Astrocyte (in vitro differentiated cells and primary cell): ENCODE results near the gene CNNM2. TPM values are rescaled to one million over a fixed set of nuclear protein-coding genes. Genes with fewer than 3 reads are reported as not detected.

ENCODE experiments used
- DNase-seq: peaks from one replicate; pipeline ENCODE4 v3.0.0-alpha.2; 2010; ENCODE audit warnings: low read depth
- FAIRE-seq: peaks from 2 replicates; lab custom pipeline; 2011; peaks lifted over from hg19 to GRCh38; lab: Jason Lieb, UNC
- H2AFZ ChIP-seq: 2 replicates; pipeline ENCODE4 v1.6.0; 2012; ENCODE audit warnings: low read depth, low read length, inconsistent platforms
- H3K27ac ChIP-seq: 2 replicates; pipeline ENCODE4 v1.5.1; 2011; ENCODE audit warnings: low read depth, low read length, inconsistent platforms
- H3K27me3 ChIP-seq: 2 replicates; pipeline ENCODE4 v1.6.0; 2011; ENCODE audit warnings: low read length, inconsistent platforms; ENCODE audit not compliant: insufficient read depth
- H3K36me3 ChIP-seq: 2 replicates; pipeline ENCODE4 v1.5.1; 2011; ENCODE audit warnings: low read length, inconsistent platforms; ENCODE audit not compliant: insufficient read depth
- H3K4me1 ChIP-seq: 2 replicates; pipeline ENCODE4 v1.5.1; 2011; ENCODE audit warnings: low read length, inconsistent platforms; ENCODE audit not compliant: insufficient read depth
- H3K4me2 ChIP-seq: 2 replicates; pipeline ENCODE4 v1.6.0; 2012; ENCODE audit warnings: low read length, inconsistent platforms
- H3K4me3 ChIP-seq: 2 replicates; pipeline ENCODE4 v1.5.1; 2011; ENCODE audit warnings: low read depth, mild to moderate bottlenecking, low read length, inconsistent platforms; ENCODE audit not compliant: insufficient read depth
- H3K79me2 ChIP-seq: 2 replicates; pipeline ENCODE4 v1.6.0; 2012; ENCODE audit warnings: mild to moderate bottlenecking, low read length, inconsistent platforms; ENCODE audit not compliant: insufficient read depth
- H3K9ac ChIP-seq: 2 replicates; pipeline ENCODE4 v1.6.0; 2012; ENCODE audit warnings: mild to moderate bottlenecking, low read length, inconsistent platforms
- H3K9me3 ChIP-seq: 2 replicates; pipeline ENCODE4 v1.5.1; 2012; ENCODE audit warnings: low read depth, mild to moderate bottlenecking, low read length, inconsistent platforms; ENCODE audit not compliant: insufficient read depth
- H4K20me1 ChIP-seq: 2 replicates; pipeline ENCODE4 v1.6.0; 2012; ENCODE audit warnings: low read length, inconsistent platforms; ENCODE audit not compliant: insufficient read depth
- H3K27ac Mint-ChIP-seq: one replicate; pipeline ENCODE4 v1.8.0; 2021; ENCODE audit warnings: mild to moderate bottlenecking, mixed read lengths; ENCODE audit not compliant: unreplicated experiment
- H3K27me3 Mint-ChIP-seq: one replicate; pipeline ENCODE4 v1.8.0; 2021; ENCODE audit warnings: low read depth, mixed read lengths; ENCODE audit not compliant: unreplicated experiment
- H3K36me3 Mint-ChIP-seq: one replicate; pipeline ENCODE4 v1.8.0; 2021; ENCODE audit warnings: low read depth, mixed read lengths; ENCODE audit not compliant: unreplicated experiment
- H3K4me1 Mint-ChIP-seq: one replicate; pipeline ENCODE4 v1.8.0; 2021; ENCODE audit warnings: low read depth, mixed read lengths; ENCODE audit not compliant: unreplicated experiment
- H3K4me3 Mint-ChIP-seq: one replicate; pipeline ENCODE4 v1.8.0; 2021; ENCODE audit warnings: mild to moderate bottlenecking, moderate library complexity, mixed read lengths; ENCODE audit not compliant: unreplicated experiment
- H3K9me3 Mint-ChIP-seq: one replicate; pipeline ENCODE4 v1.8.0; 2021; ENCODE audit warnings: mild to moderate bottlenecking, mixed read lengths; ENCODE audit not compliant: unreplicated experiment
- CTCF ChIP-seq: IDR thresholded peaks from 2 replicates; pipeline ENCODE4 v1.5.1; 2011; ENCODE audit warnings: low read depth, mild to moderate bottlenecking, inconsistent platforms, low read length, moderate library complexity; ENCODE audit not compliant: insufficient read depth
- EZH2 ChIP-seq: IDR thresholded peaks from 2 replicates; pipeline ENCODE4 v1.6.1; 2012; ENCODE audit warnings: mild to moderate bottlenecking, low read length, inconsistent platforms; ENCODE audit not compliant: insufficient read depth
- total RNA-seq: library from RNA; stranded (reverse); gene quantifications from 2 replicates; pipeline ENCODE4 v1.2.1, GENCODE V29; 2021

CNNM2 gene
- total RNA-seq, 1 donor from 2014 or later = 9.9 TPM

- Histone ChIP-seq H3K4me1 (peaks cover 18% of the 10 kb centered on the region), H3K27ac (no peak overlapping the region), H3K36me3 (no peaks in the 10 kb centered on the region), H4K20me1 (peaks cover 23% of the 10 kb centered on the region), H3K4me3 (peak overlapping the region; percentile 81), H3K9ac (peak overlapping the region; percentile 88), H3K4me2 (peak overlapping the region; percentile 92), H3K79me2 (peaks cover 7% of the 10 kb centered on the region), H2AFZ (peak overlapping the region; percentile 98), H3K9me3 (no peaks in the 10 kb centered on the region), H3K27me3 (peaks cover 11% of the 10 kb centered on the region)
- TF ChIP-seq EZH2 (peak; percentile 82), CTCF (no peak)
- H3K9me3 Mint-ChIP-seq = peaks cover 3% of the 10 kb centered on the region
- peaks cover 1% of the 10 kb centered on the region for H3K36me3 Mint-ChIP-seq
- peaks cover 11% of the 10 kb centered on the region for H3K4me1 Mint-ChIP-seq
- DNase-seq (no peak), FAIRE-seq (no peak)
- H3K27me3 Mint-ChIP-seq = peaks cover 10% of the 10 kb centered on the region
- H3K27ac Mint-ChIP-seq = peak overlapping the region; percentile 49
- peak overlapping the region; percentile 88 for H3K4me3 Mint-ChIP-seq
Measured at GRCh38 chr10:102919246-102919959, 1.3 kb downstream of the CNNM2 start.

- H4K20me1 ChIP-seq = peaks cover 25% of the 10 kb centered on the region
- no peaks in the 10 kb centered on the region for H3K9me3 Mint-ChIP-seq
- peak overlapping the region; percentile 88 for H3K4me3 Mint-ChIP-seq
- H3K27me3 ChIP-seq = peaks cover 11% of the 10 kb centered on the region
- peaks cover 10% of the 10 kb centered on the region for H3K27me3 Mint-ChIP-seq
- peak overlapping the region; percentile 92 for H3K4me2 ChIP-seq
- peaks cover 11% of the 10 kb centered on the region for H3K4me1 Mint-ChIP-seq
- H2AFZ ChIP-seq = peak overlapping the region; percentile 98
- peaks cover 18% of the 10 kb centered on the region for H3K4me1 ChIP-seq
- FAIRE-seq (no peak), DNase-seq (no peak)
- H3K27ac ChIP-seq = no peak overlapping the region
- TF ChIP-seq CTCF (no peak), EZH2 (no peak)
- peaks cover 7% of the 10 kb centered on the region for H3K79me2 ChIP-seq
- peak overlapping the region; percentile 81 for H3K4me3 ChIP-seq
- H3K36me3 Mint-ChIP-seq = peaks cover 1% of the 10 kb centered on the region
- H3K9ac ChIP-seq = peak overlapping the region; percentile 88
- no peaks in the 10 kb centered on the region for H3K36me3 ChIP-seq
- peak overlapping the region; percentile 44 for H3K27ac Mint-ChIP-seq
- H3K9me3 ChIP-seq = no peaks in the 10 kb centered on the region
Measured at GRCh38 chr10:102919992-102920739, 2.1 kb downstream of the CNNM2 start.
